Activated T-cell treated with anti-CD3 and anti-CD28 coated beads for 24 hours (primary cell): Measurements from ENCODE around the gene USB1.
A peak's percentile ranks its signal among the peaks of the same experiment; 100 is the strongest.
"Not testable (repeated sequence)": the region's sequence is repeated elsewhere in the genome, so short reads cannot be mapped to it uniquely, and the experiment has no call there.

ENCODE experiments used
- DNase-seq: peaks from one replicate; pipeline ENCODE4 v3.0.0-alpha.2; 2020; ENCODE audit warnings: low read depth

The USB1 gene

GRCh38 chr16:57969451-57970123, 31.6 kb upstream of the USB1 start:
- DNase-seq, result no peak

GRCh38 chr16:57970319-57970718, 30.9 kb upstream of the USB1 start:
- no peak for DNase-seq

GRCh38 chr16:57970970-57971369, 30.2 kb upstream of the USB1 start, which contains the start of gene CNGB1:
CNGB1 (minus strand) TSS chr16:57971128; CDS start chr16:57967286, 3,842 bp downstream.
- no peak for DNase-seq

GRCh38 chr16:57971848-57972247, 29.4 kb upstream of the USB1 start:
- no peak for DNase-seq

- DNase-seq, result no peak
These were observed 28.9 kb upstream of the USB1 start for GRCh38 chr16:57972306-57972705.

GRCh38 chr16:57976331-57976796, 24.8 kb upstream of the USB1 start:
- DNase-seq, result no peak

- no peak for DNase-seq
These were observed 23.7 kb upstream of the USB1 start for GRCh38 chr16:57977418-57978069.

- DNase-seq, result not testable (repeated sequence)
These were observed 23.1 kb upstream of the USB1 start for GRCh38 chr16:57978070-57978465.

- no peak for DNase-seq
These were observed 22.1 kb upstream of the USB1 start for GRCh38 chr16:57979006-57979585.

GRCh38 chr16:57981636-57982035, 19.6 kb upstream of the USB1 start:
- DNase-seq, result no peak

GRCh38 chr16:57982385-57982784, 18.8 kb upstream of the USB1 start:
- no peak for DNase-seq

GRCh38 chr16:57984443-57985203, 16.6 kb upstream of the USB1 start:
- peak; percentile 86 for DNase-seq

- no peak for DNase-seq
These were observed 15.7 kb upstream of the USB1 start for GRCh38 chr16:57985204-57986181.

- DNase-seq, result no peak
These were observed 15.0 kb upstream of the USB1 start for GRCh38 chr16:57986196-57986595.

- DNase-seq, result no peak
These were observed 13.6 kb upstream of the USB1 start for GRCh38 chr16:57987441-57988177.

GRCh38 chr16:57988929-57989328, 12.3 kb upstream of the USB1 start:
- DNase-seq, result no peak

- DNase-seq, result no peak
These were observed 9.6 kb upstream of the USB1 start for GRCh38 chr16:57991551-57992059.

GRCh38 chr16:57992084-57992483, 9.1 kb upstream of the USB1 start:
- no peak for DNase-seq

- no peak for DNase-seq
These were observed 7.8 kb upstream of the USB1 start for GRCh38 chr16:57993438-57993837.

- no peak for DNase-seq
These were observed 7.3 kb upstream of the USB1 start for GRCh38 chr16:57993897-57994296.
